BE2C (cell line): ENCODE measurements around the gene BMPER. TPM values are rescaled to one million over a fixed set of nuclear protein-coding genes. Genes with fewer than 3 reads are reported as not detected.
A peak's percentile ranks its signal among the peaks of the same experiment; 100 is the strongest.

ENCODE experiments used
- DNase-seq: peaks from one replicate; pipeline ENCODE4 v3.0.0-alpha.2; 2020
- H3K27me3 ChIP-seq: fragments of 250-450 bp; sonication (Bioruptor Pico); 2 replicates; pipeline ENCODE4 v1.5.1; 2020; ENCODE audit warnings: mild to moderate bottlenecking
- H3K36me3 ChIP-seq: fragments of 250-450 bp; sonication (Bioruptor Pico); 2 replicates; pipeline ENCODE4 v1.5.1; 2020; ENCODE audit warnings: mild to moderate bottlenecking
- H3K4me1 ChIP-seq: fragments of 250-450 bp; sonication (Bioruptor Pico); 2 replicates; pipeline ENCODE4 v1.5.1; 2020
- H3K4me3 ChIP-seq: 2 replicates; pipeline ENCODE4 v1.5.1; 2011; ENCODE audit warnings: low read depth, low read length
- H3K9me3 ChIP-seq: fragments of 250-450 bp; sonication (Bioruptor Pico); 2 replicates; pipeline ENCODE4 v1.5.1; 2020
- polyA plus RNA-seq: library from polyadenylated mRNA; unstranded; fragments of >200 nt; gene quantifications from one replicate; pipeline ENCODE4 v1.2.1, GENCODE V29; 2012; ENCODE audit warnings: low read depth, missing spikeins; ENCODE audit not compliant: insufficient read length, insufficient read depth
- TF ChIP-seq, protein P1 (sequence below): IDR thresholded peaks from 2 replicates; pipeline ENCODE4 v1.5.1; 2012; ENCODE audit warnings: mild to moderate bottlenecking, low read depth, low read length

The BMPER gene
- polyA plus RNA-seq: 0.17 TPM

DNA sequence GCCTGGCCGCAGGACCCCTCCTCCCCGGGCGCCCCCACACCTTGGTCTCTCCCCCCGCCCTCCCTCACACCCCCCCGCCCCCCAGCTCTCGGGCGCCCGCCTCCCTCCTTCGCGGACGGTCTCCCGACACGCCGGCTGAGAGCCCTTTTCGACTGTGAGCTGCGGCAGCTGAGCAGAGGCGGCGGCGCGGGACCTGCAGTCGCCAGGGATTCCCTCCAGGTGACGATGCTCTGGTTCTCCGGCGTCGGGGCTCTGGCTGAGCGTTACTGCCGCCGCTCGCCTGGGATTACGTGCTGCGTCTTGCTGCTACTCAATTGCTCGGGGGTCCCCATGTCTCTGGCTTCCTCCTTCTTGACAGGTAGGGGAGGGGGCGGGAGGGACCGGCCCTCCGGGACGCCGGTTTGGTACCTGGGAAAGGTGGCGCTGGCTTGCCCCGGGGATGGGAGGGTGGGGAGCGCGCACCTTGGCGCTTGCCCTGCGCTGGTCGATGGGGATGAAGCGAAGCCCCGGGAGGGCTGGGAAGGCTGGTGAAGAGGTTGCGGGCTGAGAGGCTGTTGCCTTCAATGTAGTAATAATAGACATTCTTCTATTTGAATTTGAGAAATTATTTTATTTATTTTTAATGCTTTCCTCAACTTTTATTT is at the start of gene BMPER:
BMPER (plus strand) TSS at position 151 of the 644 bp plus-strand sequence; CDS start at position 226, 75 bp downstream.
- no peaks in the 10 kb centered on the region for H3K4me1 ChIP-seq
- peak within 1 kb of the TSS; percentile 41 for H3K4me3 ChIP-seq
- no peaks in the 10 kb centered on the region for H3K36me3 ChIP-seq
- peak; percentile 50 for DNase-seq
- no peaks in the 10 kb centered on the region for H3K9me3 ChIP-seq
- TF ChIP-seq, protein P1, sequence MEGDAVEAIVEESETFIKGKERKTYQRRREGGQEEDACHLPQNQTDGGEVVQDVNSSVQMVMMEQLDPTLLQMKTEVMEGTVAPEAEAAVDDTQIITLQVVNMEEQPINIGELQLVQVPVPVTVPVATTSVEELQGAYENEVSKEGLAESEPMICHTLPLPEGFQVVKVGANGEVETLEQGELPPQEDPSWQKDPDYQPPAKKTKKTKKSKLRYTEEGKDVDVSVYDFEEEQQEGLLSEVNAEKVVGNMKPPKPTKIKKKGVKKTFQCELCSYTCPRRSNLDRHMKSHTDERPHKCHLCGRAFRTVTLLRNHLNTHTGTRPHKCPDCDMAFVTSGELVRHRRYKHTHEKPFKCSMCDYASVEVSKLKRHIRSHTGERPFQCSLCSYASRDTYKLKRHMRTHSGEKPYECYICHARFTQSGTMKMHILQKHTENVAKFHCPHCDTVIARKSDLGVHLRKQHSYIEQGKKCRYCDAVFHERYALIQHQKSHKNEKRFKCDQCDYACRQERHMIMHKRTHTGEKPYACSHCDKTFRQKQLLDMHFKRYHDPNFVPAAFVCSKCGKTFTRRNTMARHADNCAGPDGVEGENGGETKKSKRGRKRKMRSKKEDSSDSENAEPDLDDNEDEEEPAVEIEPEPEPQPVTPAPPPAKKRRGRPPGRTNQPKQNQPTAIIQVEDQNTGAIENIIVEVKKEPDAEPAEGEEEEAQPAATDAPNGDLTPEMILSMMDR: no peak
- H3K27me3 ChIP-seq: peaks cover 85% of the 10 kb centered on the region

DNA sequence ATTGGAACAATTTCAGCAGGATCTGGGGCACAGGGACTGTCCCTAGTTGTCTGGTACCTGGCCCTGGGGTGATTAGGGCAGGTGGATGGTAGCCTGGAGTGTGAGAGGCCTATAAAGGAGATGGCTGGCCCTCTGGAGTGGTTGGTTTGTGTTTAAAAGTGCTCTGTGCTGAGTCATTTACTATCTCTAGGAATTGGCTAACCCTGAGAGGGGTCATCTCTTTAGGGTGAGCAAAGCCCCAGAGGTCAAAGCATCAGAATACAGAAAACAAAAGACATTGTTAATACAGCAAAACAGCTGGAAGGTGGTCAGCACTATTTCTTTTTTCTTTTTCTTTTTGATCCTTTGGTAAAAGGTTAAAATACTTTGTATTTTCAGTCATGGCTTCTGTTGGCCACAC is 43.4 kb upstream of the BMPER start:
- Histone ChIP-seq H3K36me3 (no peaks in the 10 kb centered on the region), H3K9me3 (no peaks in the 10 kb centered on the region), H3K4me1 (no peaks in the 10 kb centered on the region), H3K4me3 (no peak overlapping the region), H3K27me3 (no peaks in the 10 kb centered on the region; the same call in 1 of the 2 replicates)
- TF ChIP-seq, protein P1: no peak
- no peak for DNase-seq

DNA sequence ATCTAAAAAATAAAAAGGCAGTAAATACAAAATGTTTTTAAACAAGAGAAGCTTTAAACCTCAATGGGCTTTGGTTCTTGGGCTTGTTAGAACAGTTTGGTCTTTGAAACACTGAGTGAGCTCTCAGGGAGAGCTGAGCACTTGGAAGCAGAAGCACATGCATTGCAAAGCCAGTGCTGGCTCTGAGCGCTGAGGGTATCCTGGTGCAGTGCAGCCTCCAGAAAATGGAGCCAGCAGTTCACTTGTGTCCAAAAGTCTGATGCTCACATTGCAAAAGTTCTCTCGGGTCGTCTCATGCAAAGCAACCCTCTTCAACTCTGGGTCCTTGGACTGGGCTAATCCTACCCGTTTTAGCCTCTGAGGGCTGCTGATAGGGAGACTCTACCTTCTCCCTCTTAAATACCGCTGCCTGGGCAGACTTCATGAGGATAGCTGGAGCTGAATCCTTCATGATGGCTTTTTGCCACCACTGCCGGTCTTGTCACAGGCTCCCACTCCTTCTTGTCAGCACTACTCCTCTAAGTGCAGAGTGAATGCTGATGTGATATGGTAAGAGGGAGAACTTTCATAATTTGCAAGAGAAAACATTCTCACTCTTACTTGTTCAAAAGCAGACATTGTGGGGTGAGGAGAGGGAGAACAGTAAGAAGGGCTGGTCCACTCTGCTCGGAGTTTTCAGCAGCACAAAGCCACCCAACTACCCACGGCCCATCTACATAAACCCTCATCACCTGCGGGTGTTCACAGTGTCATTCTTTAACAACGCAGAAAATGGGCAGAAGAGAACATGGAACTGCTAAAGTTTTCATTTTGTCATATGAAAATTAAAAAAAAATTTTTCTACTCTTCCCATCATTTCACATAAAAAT is 42.2 kb upstream of the BMPER start:
- Histone ChIP-seq H3K9me3 (no peaks in the 10 kb centered on the region), H3K4me1 (no peaks in the 10 kb centered on the region), H3K36me3 (no peaks in the 10 kb centered on the region), H3K27me3 (no peaks in the 10 kb centered on the region), H3K4me3 (no peak overlapping the region)
- no peak for DNase-seq
- TF ChIP-seq, protein P1: no peak

DNA sequence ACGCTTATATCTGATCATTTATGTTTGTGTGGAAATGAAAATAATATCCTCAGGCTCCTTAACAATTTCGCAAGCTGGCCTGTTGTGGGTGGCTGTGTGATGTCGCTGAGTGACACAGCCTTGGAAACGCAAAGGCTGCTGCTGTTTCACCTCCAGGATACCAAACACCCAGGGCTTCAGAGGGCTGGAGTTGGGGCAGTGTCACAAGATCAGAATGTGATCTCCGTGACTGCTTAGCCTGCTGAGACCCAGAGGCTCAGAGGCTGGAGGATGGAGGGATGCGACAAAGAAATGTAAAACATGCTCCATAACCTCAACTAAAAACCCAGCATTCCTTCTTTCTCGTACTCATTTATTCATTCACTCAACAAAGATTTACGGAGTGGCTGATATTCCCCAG is 37.2 kb upstream of the BMPER start:
- Histone ChIP-seq H3K9me3 (no peaks in the 10 kb centered on the region), H3K36me3 (no peaks in the 10 kb centered on the region), H3K4me3 (no peak overlapping the region), H3K27me3 (no peaks in the 10 kb centered on the region), H3K4me1 (no peaks in the 10 kb centered on the region)
- TF ChIP-seq, protein P1: no peak
- DNase-seq: no peak

DNA sequence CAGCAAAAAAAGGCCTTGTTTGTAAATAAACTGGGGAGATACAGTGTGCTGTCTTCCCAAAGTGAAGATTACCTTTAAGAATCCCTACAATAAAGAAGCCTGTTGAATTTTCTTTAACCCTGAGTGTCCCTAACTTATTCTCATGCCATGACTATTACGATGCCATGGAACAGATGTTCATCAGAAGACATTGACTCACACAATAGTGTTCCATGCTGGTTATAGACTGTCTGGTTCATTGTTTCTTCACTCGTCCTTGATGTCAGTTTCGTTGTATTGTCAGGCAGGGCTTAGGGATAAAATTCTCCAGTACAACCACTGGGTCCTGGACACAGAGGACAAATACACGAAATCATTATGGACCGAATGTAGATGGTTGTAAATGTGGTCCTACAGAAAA is 36.2 kb upstream of the BMPER start:
- Histone ChIP-seq H3K9me3 (no peaks in the 10 kb centered on the region), H3K4me3 (no peak overlapping the region), H3K27me3 (no peaks in the 10 kb centered on the region), H3K4me1 (no peaks in the 10 kb centered on the region), H3K36me3 (no peaks in the 10 kb centered on the region)
- DNase-seq: no peak
- TF ChIP-seq, protein P1: no peak

DNA sequence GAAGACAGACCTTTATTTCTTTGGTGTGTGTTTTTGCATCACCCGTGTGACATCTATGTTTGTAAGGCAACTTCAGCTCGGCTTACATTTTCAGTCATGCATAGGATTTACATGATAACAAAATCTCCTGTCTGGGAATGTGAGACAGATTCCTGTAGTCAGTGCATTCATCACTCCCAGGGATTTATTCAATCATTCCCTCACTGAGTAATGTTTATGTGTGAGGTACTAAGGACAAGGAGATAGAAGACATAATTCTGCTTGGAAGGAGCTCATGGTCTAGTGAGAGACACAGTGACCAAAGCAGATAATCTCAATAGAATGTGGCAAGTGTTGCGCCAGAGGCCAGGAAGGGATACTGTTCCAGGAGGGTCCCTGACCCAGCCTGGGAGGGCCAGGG is 35.2 kb upstream of the BMPER start:
- DNase-seq: no peak
- Histone ChIP-seq H3K36me3 (no peaks in the 10 kb centered on the region), H3K9me3 (no peaks in the 10 kb centered on the region), H3K4me1 (no peaks in the 10 kb centered on the region), H3K27me3 (no peaks in the 10 kb centered on the region), H3K4me3 (no peak overlapping the region)
- TF ChIP-seq, protein P1: no peak
